HepG2 (cell line): Measurements from ENCODE around the gene RPLP2. TPM values are rescaled to one million over a fixed set of nuclear protein-coding genes. Genes with fewer than 3 reads are reported as not detected.

ENCODE experiments used
- ATAC-seq: fragments of 200-7000 bp; cut with Tn5 transposase; 3 replicates; pipeline ENCODE4 v1.9.1; 2020; ENCODE audit warnings: mild to moderate bottlenecking, moderate library complexity
- BruUV-seq: library from RNA; stranded (reverse); fragments of 400-500 nt; replicated peaks from 2 replicates; lab custom pipeline; 2021; lab: Mats Ljungman, UMichigan
- CTCF ChIA-PET: fragments of 300-600 bp; formaldehyde crosslinking; extraction: SDS; loops from one replicate; lab custom pipeline; 2021; ENCODE audit warnings: low total read pairs, inconsistent platforms, low intra/inter-chr PET ratio; lab: Yijun Ruan, JAX
- POLR2A ChIA-PET: fragments of 350-600 bp; sonication (Branson Sonifier 250); formaldehyde crosslinking; loops from one replicate; lab custom pipeline; 2020; ENCODE audit warnings: antibody characterized with exemption, inconsistent platforms; lab: Yijun Ruan, JAX
- DNase-seq: peaks from one replicate; pipeline ENCODE4 v3.0.0-alpha.2; 2015; ENCODE audit warnings: low spot score
- FAIRE-seq: peaks from 3 replicates; lab custom pipeline; 2011; peaks lifted over from hg19 to GRCh38; lab: Jason Lieb, UNC
- H2AFZ ChIP-seq: one replicate; pipeline ENCODE4 v1.6.1; 2011; ENCODE audit warnings: low read length, inconsistent platforms
- H3K27ac ChIP-seq: fragments of 300-600 bp; 3 replicates; pipeline ENCODE4 v1.8.0; 2011; ENCODE audit warnings: mixed run types, mild to moderate bottlenecking, mixed read lengths, low read length, inconsistent platforms; ENCODE audit not compliant: insufficient read depth; ENCODE audit errors: extremely low read length
- H3K27me3 ChIP-seq, 2 experiments: fragments of 200-600 bp in 1 of 2; 2 replicates in 1 of 2; 3 replicates in 1 of 2; pipeline versions ENCODE4 v1.6.0 to v1.8.0; 2011; ENCODE audit warnings: low read length in 2 of 2, mild to moderate bottlenecking in 2 of 2, moderate library complexity in 2 of 2, inconsistent platforms in 1 of 2; ENCODE audit not compliant: insufficient read depth in 2 of 2, control insufficient read depth in 1 of 2
- H3K36me3 ChIP-seq, 2 experiments: fragments of 200-600 bp in 1 of 2; replicated peaks in 1 of 2; 2 replicates in 1 of 2; 3 replicates in 1 of 2; pipeline versions ENCODE4 v1.5.1 to v1.8.0; 2011; ENCODE audit warnings: low read length in 2 of 2, inconsistent platforms in 1 of 2; ENCODE audit not compliant: insufficient read depth in 2 of 2, control insufficient read depth in 1 of 2
- H3K4me1 ChIP-seq: 2 replicates; pipeline ENCODE4 v1.5.1; 2012; ENCODE audit warnings: low read length, inconsistent platforms; ENCODE audit not compliant: insufficient read depth
- H3K4me2 ChIP-seq: 2 replicates; pipeline ENCODE4 v1.6.0; 2011; ENCODE audit warnings: low read depth, low read length, inconsistent platforms
- H3K4me3 ChIP-seq, 3 experiments: fragments of 200-600 bp in 1 of 3; sonication (generic), shearing (Covaris generic) in 1 of 3; replicated peaks in 1 of 3; 2 replicates each; pipeline ENCODE4 v1.5.1; 2011 to 2016; ENCODE audit warnings: low read length in 3 of 3, inconsistent platforms in 2 of 3, low read depth in 2 of 3, mild to moderate bottlenecking in 2 of 3, control low read depth in 1 of 3, mixed read lengths in 1 of 3; ENCODE audit not compliant: insufficient read depth in 1 of 3
- H3K79me2 ChIP-seq: one replicate; pipeline ENCODE4 v1.6.1; 2011; ENCODE audit warnings: low read length, inconsistent platforms; ENCODE audit not compliant: insufficient read depth
- H3K9ac ChIP-seq: 2 replicates; pipeline ENCODE4 v1.6.0; 2011; ENCODE audit warnings: mild to moderate bottlenecking, low read depth, low read length, inconsistent platforms; ENCODE audit not compliant: insufficient read depth
- H3K9me3 ChIP-seq: 2 replicates; pipeline ENCODE4 v1.5.1; 2012; ENCODE audit warnings: mild to moderate bottlenecking, low read length
- H4K20me1 ChIP-seq: 2 replicates; pipeline ENCODE4 v1.6.0; 2011; ENCODE audit warnings: inconsistent platforms, mild to moderate bottlenecking, low read length, moderate library complexity; ENCODE audit not compliant: insufficient read depth
- AGO1 ChIP-seq: fragments of 200-400 bp; formaldehyde crosslinking; IDR thresholded peaks from 2 replicates; pipeline ENCODE4 v1.6.1; 2017; ENCODE audit warnings: mild to moderate bottlenecking, low read depth, low read length, moderate library complexity; ENCODE audit not compliant: poor library complexity, severe bottlenecking
- AGO2 ChIP-seq: fragments of 200-400 bp; formaldehyde crosslinking; optimal IDR thresholded peaks from 2 replicates; pipeline ENCODE3; 2017; ENCODE audit warnings: mild to moderate bottlenecking, low read depth, low read length, moderate library complexity
- ATRX ChIP-seq: sonication (generic); formaldehyde crosslinking; IDR thresholded peaks from 2 replicates; pipeline ENCODE4 v1.4.0; 2020; ENCODE audit warnings: missing genetic modification reagents, borderline replicate concordance
- BORCS8-MEF2B ChIP-seq: sonication (generic); formaldehyde crosslinking; IDR thresholded peaks from 2 replicates; pipeline ENCODE4 v1.8.0; 2022; ENCODE audit warnings: mild to moderate bottlenecking, missing genetic modification reagents
- HMGXB3 ChIP-seq: sonication (generic); formaldehyde crosslinking; IDR thresholded peaks from 2 replicates; pipeline ENCODE4 v1.4.0; 2020; ENCODE audit warnings: missing genetic modification reagents, borderline replicate concordance
- NFE2L2 ChIP-seq: fragments of 150-350 bp; IDR thresholded peaks from 2 replicates; pipeline ENCODE4 v1.6.1; 2014; ENCODE audit warnings: low read length
- POLR2A ChIP-seq, 2 experiments: IDR thresholded peaks; 2 replicates each; pipeline ENCODE4 v1.6.1; 2011; ENCODE audit warnings: low read depth in 2 of 2, low read length in 2 of 2, mild to moderate bottlenecking in 1 of 2, moderate library complexity in 1 of 2; ENCODE audit not compliant: insufficient read depth in 1 of 2
- ZNF326 ChIP-seq: sonication (generic); formaldehyde crosslinking; IDR thresholded peaks from 2 replicates; pipeline ENCODE4 v1.4.0; 2020; ENCODE audit warnings: missing genetic modification reagents, borderline replicate concordance
- WGBS: methylation state at CpG from one replicate; pipeline ENCODE4 v1.1.6; 2017; ENCODE audit warnings: low lambda C conversion rate; 5-methylcytosine and 5-hydroxymethylcytosine counted together
- in situ Hi-C: cut with HindIII; loops from 2 replicates; pipeline ENCODE4 v1.10.0; 2017; ENCODE audit warnings: low pct_unique_long_range_greater_than_20kb; ENCODE audit not compliant: extremely low pct_ligation_motif_present
- intact Hi-C: fragments of 100-400 bp; cut with micrococcal nuclease; formaldehyde crosslinking; loops from one replicate; pipeline ENCODE4 v1.10.0; 2022; ENCODE audit not compliant: unreplicated experiment
- polyA plus RNA-seq, 8 experiments: library from polyadenylated mRNA; depleted of rRNA in 3 of 8; stranded (reverse) in 7 of 8; unstranded in 1 of 8; fragments of >200 nt; fragmentation: Illumina TruSeq in 4 of 8; extraction: Trizol in 4 of 8; gene quantifications; 2 replicates each; pipeline versions ENCODE4 v1.2.1 to v1.2.3, GENCODE V29; 2011 to 2016; ENCODE audit warnings: low read depth in 4 of 8, missing spikeins in 1 of 8, mixed read lengths in 1 of 8; ENCODE audit not compliant: insufficient read depth in 1 of 8
- total RNA-seq, 5 experiments: library from RNA; depleted of rRNA; stranded (reverse); fragments of >200 nt; fragmentation: Illumina TruSeq; extraction: Trizol; gene quantifications; 2 replicates each; pipeline ENCODE4 v1.2.3, GENCODE V29; 2016; ENCODE audit warnings: low read depth in 1 of 5

RPLP2 gene
- total and polyA plus RNA-seq, 2 of the 13 experiments (the other 11 are each of a cell fraction or from before 2014, with no cell fraction given): 978 to 2,106 TPM

- H3K79me2 ChIP-seq: no peaks in the 10 kb centered on the region
- H3K36me3 ChIP-seq: peaks cover 0 to 3% of the 10 kb centered on the region in 2 experiments; a peak in 2 of 5 replicates
- no peak for DNase-seq
- H3K9me3 ChIP-seq: no peaks in the 10 kb centered on the region
- no TSS peak for BruUV-seq
- H3K4me2 ChIP-seq: no peak overlapping the region
- POLR2A ChIA-PET: interaction anchor here (1.1 kb wide), 1 partner anchor 16 kb away, joined by 3 read pairs; no protein-coding TSS in a partner anchor
- no peak for ATAC-seq
- in situ Hi-C loops (no loop called here), intact Hi-C loops (no loop called here)
- no peaks in the 10 kb centered on the region for H3K4me1 ChIP-seq
- no peak overlapping the region for H3K27ac ChIP-seq
- CTCF ChIA-PET: no interaction called here
- no peaks in the 10 kb centered on the region for H3K27me3 ChIP-seq
- TF ChIP-seq ATRX (CRISPR knock-in tag) (no peak), AGO2 (peak; percentile 20), AGO1 (peak; percentile 70), ZNF326 (peak; percentile 60; the same call in 1 of the 2 replicates), POLR2A (IDR thresholded peaks at IDR 0.05; ENCODE audit: insufficient read depth in 1 of 2, low read depth in 2 of 2, low read length in 2 of 2) (0 out of 4 replicates have a peak, but pooled peaks of 1 of the 2 experiments have one; percentile 13), NFE2L2 (no peak), HMGXB3 (no peak), BORCS8-MEF2B (CRISPR knock-in tag) (no peak)
- no peak overlapping the region for H3K4me3 ChIP-seq
- no peak overlapping the region for H2AFZ ChIP-seq
- WGBS: 90% methylated on average over 9 of the region's 21 CpGs
- no peak for FAIRE-seq
- no peak overlapping the region for H3K9ac ChIP-seq
- no peaks in the 10 kb centered on the region; the same call in 1 of the 2 replicates for H4K20me1 ChIP-seq
These were observed 50.7 kb downstream of the RPLP2 start for GRCh38 chr11:860234-861104.
